ENCODE data around the gene AKAP10.
"Not testable (repeated sequence)": the region's sequence is repeated elsewhere in the genome, so short reads cannot be mapped to it uniquely, and the experiment has no call there.

Gene AKAP10

DNA sequence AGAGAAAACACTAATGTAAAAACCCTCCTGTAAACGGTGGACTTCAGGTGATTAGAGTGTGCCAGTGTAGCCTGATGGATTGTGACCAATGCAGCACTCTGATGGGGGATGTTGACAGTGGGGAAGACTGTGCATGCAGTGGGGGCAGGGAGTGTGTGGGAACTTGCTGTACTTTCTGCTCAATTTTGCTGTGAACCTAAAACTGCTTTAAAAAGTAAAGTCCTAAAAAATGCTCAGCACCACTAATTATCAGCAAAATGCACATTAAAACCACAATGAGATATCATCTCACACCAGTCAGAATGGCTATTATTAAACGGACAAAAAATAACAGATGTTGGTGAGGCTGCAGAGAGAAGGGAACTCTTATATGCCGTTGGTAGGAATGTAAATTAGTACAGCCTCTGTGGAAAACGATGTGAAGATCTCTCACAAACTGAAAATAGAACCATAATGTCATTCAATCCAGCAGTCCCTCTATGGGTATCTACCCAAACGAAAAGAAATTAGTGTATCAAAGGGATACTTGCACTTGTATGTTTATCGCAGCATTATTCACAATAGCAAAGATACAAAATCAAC is 100.2 kb downstream of the AKAP10 start:
- TF ChIP-seq GATA1 (IDR thresholded peaks at IDR 0.05; ENCODE audit: low read depth, low read length) (no peak), POLR2A (IDR thresholded peaks at IDR 0.05; ENCODE audit: low read length) (no peak)
- peak in 1 of 2 experiments; percentile 58 for DNase-seq

- no peak for DNase-seq
These were observed 101.0 kb downstream of the AKAP10 start for GRCh38 chr17:19876529-19877161.

GRCh38 chr17:19874256-19874655 is 103.4 kb downstream of the AKAP10 start:
- TF ChIP-seq POLR2A (IDR thresholded peaks at IDR 0.05; ENCODE audit: low read length): no peak
- no peak for TF ChIP-seq GATA1 (IDR thresholded peaks at IDR 0.05; ENCODE audit: low read depth, low read length)
- DNase-seq: no peak

More at GRCh38 chr17:19876529-19877161, 101.0 kb downstream of the AKAP10 start:
- TF ChIP-seq GATA1 (IDR thresholded peaks at IDR 0.05; ENCODE audit: low read depth, low read length): no peak
- no peak for TF ChIP-seq POLR2A (IDR thresholded peaks at IDR 0.05; ENCODE audit: low read length)

GRCh38 chr17:19873346-19873745 is 104.3 kb downstream of the AKAP10 start:
- TF ChIP-seq POLR2A (IDR thresholded peaks at IDR 0.05; ENCODE audit: low read length) (no peak), GATA1 (IDR thresholded peaks at IDR 0.05; ENCODE audit: low read depth, low read length) (no peak)
- no peak for DNase-seq

GRCh38 chr17:19868079-19868395 is 109.6 kb downstream of the AKAP10 start:
- DNase-seq: no peak
- TF ChIP-seq GATA1 (IDR thresholded peaks at IDR 0.05; ENCODE audit: low read depth, low read length): no peak
- no peak for TF ChIP-seq POLR2A (IDR thresholded peaks at IDR 0.05; ENCODE audit: low read length)

DNA sequence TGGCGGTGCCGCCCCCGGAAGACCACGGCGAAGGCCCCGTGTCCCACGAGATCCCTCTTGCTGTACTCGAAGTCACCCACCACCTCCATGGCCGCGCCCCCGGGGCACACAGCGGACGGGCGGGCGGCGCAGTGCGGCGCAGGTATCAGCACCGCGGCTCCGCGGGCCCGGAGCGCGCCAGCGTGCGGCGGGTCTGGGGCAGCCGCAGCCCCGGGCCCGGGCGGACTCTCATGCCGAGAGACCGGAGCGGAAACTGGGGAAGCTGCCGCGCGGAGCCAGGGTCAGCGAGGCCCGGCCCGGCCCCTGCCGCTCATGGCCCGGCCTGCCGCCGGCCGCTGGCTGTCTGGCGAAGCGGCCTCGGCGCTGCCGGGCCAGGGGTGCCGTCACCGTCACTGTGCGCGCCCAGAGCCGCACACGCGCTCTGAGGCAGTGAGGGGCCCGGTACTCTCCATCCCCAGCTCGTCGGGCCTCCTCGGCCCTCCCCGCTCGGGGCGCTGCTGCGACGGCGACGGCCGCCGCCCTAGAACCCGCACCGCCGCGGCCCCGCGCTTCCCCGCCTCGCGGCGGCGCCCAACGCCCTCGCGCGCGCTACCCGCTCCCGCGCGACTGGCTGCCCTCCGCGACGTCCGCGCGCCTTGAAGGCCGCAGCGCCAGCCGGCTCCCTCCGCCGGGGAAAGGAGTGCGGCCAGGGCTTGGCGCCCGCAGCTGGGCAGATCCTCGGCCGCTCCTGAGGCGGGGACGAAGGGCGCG is 110.1 kb downstream of the AKAP10 start, which contains the start of gene ULK2:
TSS of gene ULK2 (minus strand) at position 608 of the 750 bp plus-strand sequence. CDS start at position 89, 519 bp downstream.
- no peak for TF ChIP-seq GATA1 (IDR thresholded peaks at IDR 0.05; ENCODE audit: low read depth, low read length)
- peak; percentile 70 for TF ChIP-seq POLR2A (IDR thresholded peaks at IDR 0.05; ENCODE audit: low read length)
- peak; percentile 84 to 85 for DNase-seq

DNA sequence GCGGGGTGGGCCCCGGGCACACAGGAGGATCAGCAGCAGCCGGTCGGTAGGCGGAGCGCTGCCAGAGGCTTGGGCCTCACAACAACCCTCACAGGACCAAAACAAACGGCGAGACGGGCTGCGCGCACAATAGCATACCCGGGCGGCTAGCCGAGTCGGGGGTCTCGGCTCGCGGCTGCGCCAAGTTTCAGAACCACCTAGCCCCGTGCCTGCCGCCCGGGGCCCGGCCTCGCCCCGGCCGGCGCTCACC is 110.6 kb downstream of the AKAP10 start:
- TF ChIP-seq GATA1 (IDR thresholded peaks at IDR 0.05; ENCODE audit: low read depth, low read length) (no peak), POLR2A (IDR thresholded peaks at IDR 0.05; ENCODE audit: low read length) (no peak)
- DNase-seq: peak; percentile 75

DNA sequence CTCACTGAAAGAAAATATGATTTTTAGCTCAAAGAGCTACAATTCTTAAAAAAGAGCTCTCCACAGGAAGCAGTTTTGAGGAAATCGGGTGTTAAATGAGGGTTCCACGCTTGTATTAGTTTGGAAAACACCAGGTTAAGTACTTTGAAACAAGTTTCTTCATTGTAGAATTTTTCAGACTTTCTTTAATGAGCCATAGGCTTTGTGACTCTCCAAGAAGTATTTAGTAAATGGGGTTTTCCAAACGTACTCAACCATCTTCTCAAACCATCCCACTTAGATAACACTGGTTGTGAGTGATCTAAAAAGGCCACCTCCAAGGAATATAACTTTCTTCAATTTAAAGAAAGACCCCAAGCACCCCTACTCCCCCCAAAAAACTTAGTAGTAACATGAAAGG is 112.6 kb downstream of the AKAP10 start:
- DNase-seq: no peak
- TF ChIP-seq GATA1 (IDR thresholded peaks at IDR 0.05; ENCODE audit: low read depth, low read length) (no peak), POLR2A (IDR thresholded peaks at IDR 0.05; ENCODE audit: low read length) (no peak)

- DNase-seq: not testable (repeated sequence)
These were observed 116.9 kb downstream of the AKAP10 start for GRCh38 chr17:19860647-19861177.

DNA sequence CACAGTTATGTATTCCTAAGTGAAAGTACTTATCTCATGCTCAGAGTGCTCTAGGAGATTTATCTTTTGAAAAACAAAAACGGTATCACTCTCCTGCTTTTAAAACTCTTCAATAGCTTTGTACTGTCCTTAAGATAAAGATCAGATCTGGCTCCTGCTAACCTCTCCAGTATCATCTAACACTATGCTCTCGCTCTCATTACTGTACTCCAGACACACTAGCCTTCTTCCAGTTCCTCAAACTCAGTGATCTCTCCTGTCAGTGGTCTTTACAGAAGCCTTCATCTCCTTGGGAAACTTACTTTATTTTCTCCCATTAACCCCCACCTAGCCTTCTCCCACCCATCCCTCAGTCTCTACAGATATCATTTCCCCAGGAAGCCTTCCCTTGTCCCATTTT is 120.0 kb downstream of the AKAP10 start:
- no peak for TF ChIP-seq GATA1 (IDR thresholded peaks at IDR 0.05; ENCODE audit: low read depth, low read length)
- no peak for TF ChIP-seq POLR2A (IDR thresholded peaks at IDR 0.05; ENCODE audit: low read length)
- DNase-seq: no peak

Measured in erythroblast (primary cell).